ENCODE data around the gene TMEM163. TPM values are rescaled to one million over a fixed set of nuclear protein-coding genes. Genes with fewer than 3 reads are reported as not detected.

TMEM163 gene
- total RNA-seq, 1 donor from 2014 or later = 0.95 TPM

DNA sequence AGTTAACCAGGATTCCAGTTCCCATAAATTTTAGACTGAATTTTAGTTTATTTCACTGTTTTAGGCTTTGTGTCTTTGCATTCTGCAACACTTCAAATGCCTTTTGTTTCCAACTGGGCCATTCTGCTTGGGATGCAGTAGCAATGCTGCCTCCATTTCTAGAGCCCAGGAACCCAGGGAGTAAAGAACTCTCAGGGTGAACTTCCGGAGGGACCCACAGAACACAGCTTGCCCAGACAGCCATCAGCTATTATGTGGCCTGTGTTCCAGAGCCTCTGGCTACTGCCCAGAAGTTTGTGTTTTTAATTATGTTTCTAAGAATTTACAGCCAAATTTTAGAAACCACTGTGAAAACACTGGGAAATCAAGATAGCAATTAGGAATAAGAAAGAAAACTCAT, 145.1 kb downstream of the TMEM163 start:
- DNase-seq (ENCODE audit: low spot score) = no peak

DNA sequence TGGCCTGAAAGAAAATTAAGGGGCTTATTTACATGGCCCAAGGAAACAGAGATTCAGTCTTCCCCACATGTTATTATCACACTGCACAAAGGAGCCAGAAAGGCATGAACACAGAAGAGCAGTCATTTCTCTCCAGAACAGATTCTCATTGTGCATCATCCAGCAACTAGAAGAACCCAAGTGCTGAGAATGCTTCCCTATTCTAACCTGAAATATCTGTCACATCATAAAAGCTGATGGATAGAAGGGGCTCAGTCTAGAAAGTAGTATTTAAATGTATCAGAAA, 145.8 kb downstream of the TMEM163 start:
- DNase-seq (ENCODE audit: low spot score) = no peak
- Histone ChIP-seq H3F3A (ENCODE audit: low read depth) (no peaks in the 10 kb centered on the region), H3K4me2 (no peak overlapping the region), H3K27ac (no peak overlapping the region), H3K9ac (no peak overlapping the region), H2AFZ (replicated peaks) (no peak overlapping the region), H3K4me3 (no peak overlapping the region), H3K9me3 (ENCODE audit: low read depth) (no peaks in the 10 kb centered on the region), H3K27me3 (no peaks in the 10 kb centered on the region), H3K79me2 (ENCODE audit: low read depth) (no peaks in the 10 kb centered on the region), H3K4me1 (no peaks in the 10 kb centered on the region), H3K36me3 (no peaks in the 10 kb centered on the region), H4K20me1 (ENCODE audit: low read depth) (no peaks in the 10 kb centered on the region)
- Mint-ChIP-seq H3K9me3 (no peaks in the 10 kb centered on the region), H3K27ac (no peak overlapping the region), H3K4me1 (peaks cover 9% of the 10 kb centered on the region), H3K36me3 (no peaks in the 10 kb centered on the region), H3K27me3 (ENCODE audit: insufficient read depth, low read depth) (no peaks in the 10 kb centered on the region), H3K4me3 (no peak overlapping the region)
- TF ChIP-seq EZH2 (IDR thresholded peaks at IDR 0.05) = no peak

More for the DNA sequence above, 145.1 kb downstream of the TMEM163 start:
- no peaks in the 10 kb centered on the region for H3K9me3 Mint-ChIP-seq
- no peak overlapping the region for H3K9ac ChIP-seq
- no peaks in the 10 kb centered on the region for H4K20me1 ChIP-seq (ENCODE audit: low read depth)
- no peak overlapping the region for H3K27ac ChIP-seq
- H3F3A ChIP-seq (ENCODE audit: low read depth) = no peaks in the 10 kb centered on the region
- H3K4me3 ChIP-seq = no peak overlapping the region
- H3K9me3 ChIP-seq (ENCODE audit: low read depth) = no peaks in the 10 kb centered on the region
- no peak overlapping the region for H3K4me2 ChIP-seq
- peak overlapping the region; percentile 40 for H3K27ac Mint-ChIP-seq
- no peak overlapping the region for H3K4me3 Mint-ChIP-seq
- no peaks in the 10 kb centered on the region for H3K79me2 ChIP-seq (ENCODE audit: low read depth)
- H3K36me3 ChIP-seq = no peaks in the 10 kb centered on the region
- TF ChIP-seq EZH2phosphoT487 (IDR thresholded peaks at IDR 0.05) = no peak
- TF ChIP-seq, protein P1, sequence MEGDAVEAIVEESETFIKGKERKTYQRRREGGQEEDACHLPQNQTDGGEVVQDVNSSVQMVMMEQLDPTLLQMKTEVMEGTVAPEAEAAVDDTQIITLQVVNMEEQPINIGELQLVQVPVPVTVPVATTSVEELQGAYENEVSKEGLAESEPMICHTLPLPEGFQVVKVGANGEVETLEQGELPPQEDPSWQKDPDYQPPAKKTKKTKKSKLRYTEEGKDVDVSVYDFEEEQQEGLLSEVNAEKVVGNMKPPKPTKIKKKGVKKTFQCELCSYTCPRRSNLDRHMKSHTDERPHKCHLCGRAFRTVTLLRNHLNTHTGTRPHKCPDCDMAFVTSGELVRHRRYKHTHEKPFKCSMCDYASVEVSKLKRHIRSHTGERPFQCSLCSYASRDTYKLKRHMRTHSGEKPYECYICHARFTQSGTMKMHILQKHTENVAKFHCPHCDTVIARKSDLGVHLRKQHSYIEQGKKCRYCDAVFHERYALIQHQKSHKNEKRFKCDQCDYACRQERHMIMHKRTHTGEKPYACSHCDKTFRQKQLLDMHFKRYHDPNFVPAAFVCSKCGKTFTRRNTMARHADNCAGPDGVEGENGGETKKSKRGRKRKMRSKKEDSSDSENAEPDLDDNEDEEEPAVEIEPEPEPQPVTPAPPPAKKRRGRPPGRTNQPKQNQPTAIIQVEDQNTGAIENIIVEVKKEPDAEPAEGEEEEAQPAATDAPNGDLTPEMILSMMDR (IDR thresholded peaks at IDR 0.05) = no peak
- TF ChIP-seq EZH2 (IDR thresholded peaks at IDR 0.05) = no peak
- H3K36me3 Mint-ChIP-seq = no peaks in the 10 kb centered on the region
- peaks cover 9% of the 10 kb centered on the region for H3K4me1 Mint-ChIP-seq
- H3K27me3 ChIP-seq = no peaks in the 10 kb centered on the region
- H3K27me3 Mint-ChIP-seq (ENCODE audit: insufficient read depth, low read depth) = no peaks in the 10 kb centered on the region
- H3K4me1 ChIP-seq = peaks cover 6% of the 10 kb centered on the region
- no peak overlapping the region for H2AFZ ChIP-seq (replicated peaks)

DNA sequence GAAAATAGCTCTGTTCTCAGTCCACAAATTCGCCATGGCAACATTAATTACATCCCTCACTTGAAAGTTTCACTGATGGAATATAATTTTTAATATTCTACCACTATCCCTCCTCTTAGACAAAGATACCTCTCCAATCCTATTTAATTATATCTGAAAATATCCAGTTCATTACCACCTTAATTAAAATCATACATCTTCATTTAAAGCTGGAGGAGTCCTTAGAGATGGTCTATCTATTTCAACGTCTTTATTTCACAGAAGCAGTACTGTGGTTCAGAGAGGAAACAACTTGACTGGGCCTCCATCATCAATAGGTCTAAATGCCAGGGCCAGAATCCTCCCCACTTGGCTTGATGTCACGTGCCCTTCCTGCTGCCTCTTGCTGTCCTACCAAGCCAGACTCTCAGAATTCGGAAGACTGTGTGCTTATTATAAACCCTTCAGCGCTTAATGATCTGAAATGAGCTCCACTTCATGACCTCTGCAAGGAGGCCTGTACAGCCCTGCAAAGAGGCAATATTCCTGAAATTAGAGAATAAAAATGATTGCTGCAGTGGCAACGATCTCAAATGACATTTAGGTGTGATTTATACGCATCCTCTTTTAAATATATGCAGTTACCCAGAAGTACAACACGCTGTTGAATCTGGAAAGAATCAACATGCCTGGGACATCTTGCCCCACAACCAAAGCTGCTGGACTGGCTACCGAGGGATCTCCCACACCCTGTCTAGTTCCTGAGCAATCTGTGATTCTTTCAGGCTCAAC, 146.3 kb downstream of the TMEM163 start:
- no peak for TF ChIP-seq EZH2phosphoT487 (IDR thresholded peaks at IDR 0.05)
- no peak for TF ChIP-seq EZH2 (IDR thresholded peaks at IDR 0.05)
- TF ChIP-seq, protein P1 (IDR thresholded peaks at IDR 0.05) = no peak
- H3K36me3 ChIP-seq = no peaks in the 10 kb centered on the region
- H3K27ac ChIP-seq = no peak overlapping the region
- H3K9ac ChIP-seq = no peak overlapping the region
- H3K4me3 ChIP-seq = no peak overlapping the region
- Mint-ChIP-seq H3K9me3 (no peaks in the 10 kb centered on the region), H3K4me1 (peaks cover 9% of the 10 kb centered on the region), H3K4me3 (no peak overlapping the region), H3K27me3 (ENCODE audit: insufficient read depth, low read depth) (no peaks in the 10 kb centered on the region), H3K27ac (no peak overlapping the region), H3K36me3 (no peaks in the 10 kb centered on the region)
- no peak overlapping the region for H3K4me2 ChIP-seq
- no peaks in the 10 kb centered on the region for H4K20me1 ChIP-seq (ENCODE audit: low read depth)
- DNase-seq (ENCODE audit: low spot score) = no peak
- H2AFZ ChIP-seq (replicated peaks) = no peak overlapping the region
- H3K4me1 ChIP-seq = no peaks in the 10 kb centered on the region
- H3K79me2 ChIP-seq (ENCODE audit: low read depth) = no peaks in the 10 kb centered on the region
- no peaks in the 10 kb centered on the region for H3K9me3 ChIP-seq (ENCODE audit: low read depth)
- H3F3A ChIP-seq (ENCODE audit: low read depth) = no peaks in the 10 kb centered on the region
- H3K27me3 ChIP-seq = no peaks in the 10 kb centered on the region

DNA sequence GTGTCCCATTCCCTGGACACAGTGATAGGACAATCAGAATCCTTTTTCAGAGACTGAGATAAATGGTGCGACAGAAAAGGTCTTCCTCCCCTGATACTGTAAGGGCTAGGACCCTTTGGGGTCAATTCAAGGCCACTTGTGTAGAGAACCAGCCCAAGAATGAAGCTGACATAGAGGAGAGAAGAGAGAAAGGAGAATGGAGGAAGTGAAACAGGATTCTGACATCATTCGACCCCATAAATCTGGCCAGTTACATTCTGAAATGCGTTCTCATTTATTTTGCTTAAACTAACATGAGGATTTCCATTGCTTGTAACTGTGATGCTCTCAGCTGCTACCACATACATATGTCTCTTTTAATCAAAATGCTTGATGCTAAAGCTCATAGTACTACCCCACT, 148.1 kb downstream of the TMEM163 start:
- H3K9me3 ChIP-seq (ENCODE audit: low read depth) = no peaks in the 10 kb centered on the region
- H3K9ac ChIP-seq = no peak overlapping the region
- no peak for DNase-seq (ENCODE audit: low spot score)
- no peak overlapping the region for H3K4me2 ChIP-seq
- no peaks in the 10 kb centered on the region for H4K20me1 ChIP-seq (ENCODE audit: low read depth)
- no peaks in the 10 kb centered on the region for H3K36me3 ChIP-seq
- H3K27ac Mint-ChIP-seq = no peak overlapping the region
- no peak overlapping the region for H3K27ac ChIP-seq
- H3K4me1 ChIP-seq = no peaks in the 10 kb centered on the region
- no peaks in the 10 kb centered on the region for H3K27me3 Mint-ChIP-seq (ENCODE audit: insufficient read depth, low read depth)
- H3K4me1 Mint-ChIP-seq = peaks cover 3% of the 10 kb centered on the region
- H3K9me3 Mint-ChIP-seq = no peaks in the 10 kb centered on the region
- no peak overlapping the region for H2AFZ ChIP-seq (replicated peaks)
- H3K4me3 ChIP-seq = no peak overlapping the region
- H3K36me3 Mint-ChIP-seq = no peaks in the 10 kb centered on the region
- no peak overlapping the region for H3K4me3 Mint-ChIP-seq
- H3F3A ChIP-seq (ENCODE audit: low read depth) = no peaks in the 10 kb centered on the region
- TF ChIP-seq, protein P1 (IDR thresholded peaks at IDR 0.05) = no peak
- no peak for TF ChIP-seq EZH2 (IDR thresholded peaks at IDR 0.05)
- no peak for TF ChIP-seq EZH2phosphoT487 (IDR thresholded peaks at IDR 0.05)
- no peaks in the 10 kb centered on the region for H3K27me3 ChIP-seq
- H3K79me2 ChIP-seq (ENCODE audit: low read depth) = no peaks in the 10 kb centered on the region

All from neural progenitor cell (in vitro differentiated cells).